NCI-H1092 (cell line): Measurements from ENCODE around the gene GTF3A.
"Not testable (repeated sequence)": the region's sequence is repeated elsewhere in the genome, so short reads cannot be mapped to it uniquely, and the experiment has no call there.

ENCODE experiments used
- DNase-seq: peaks from one replicate; lab custom pipeline; 2025; lab: John Stamatoyannopoulos, UW

GTF3A gene

DNA sequence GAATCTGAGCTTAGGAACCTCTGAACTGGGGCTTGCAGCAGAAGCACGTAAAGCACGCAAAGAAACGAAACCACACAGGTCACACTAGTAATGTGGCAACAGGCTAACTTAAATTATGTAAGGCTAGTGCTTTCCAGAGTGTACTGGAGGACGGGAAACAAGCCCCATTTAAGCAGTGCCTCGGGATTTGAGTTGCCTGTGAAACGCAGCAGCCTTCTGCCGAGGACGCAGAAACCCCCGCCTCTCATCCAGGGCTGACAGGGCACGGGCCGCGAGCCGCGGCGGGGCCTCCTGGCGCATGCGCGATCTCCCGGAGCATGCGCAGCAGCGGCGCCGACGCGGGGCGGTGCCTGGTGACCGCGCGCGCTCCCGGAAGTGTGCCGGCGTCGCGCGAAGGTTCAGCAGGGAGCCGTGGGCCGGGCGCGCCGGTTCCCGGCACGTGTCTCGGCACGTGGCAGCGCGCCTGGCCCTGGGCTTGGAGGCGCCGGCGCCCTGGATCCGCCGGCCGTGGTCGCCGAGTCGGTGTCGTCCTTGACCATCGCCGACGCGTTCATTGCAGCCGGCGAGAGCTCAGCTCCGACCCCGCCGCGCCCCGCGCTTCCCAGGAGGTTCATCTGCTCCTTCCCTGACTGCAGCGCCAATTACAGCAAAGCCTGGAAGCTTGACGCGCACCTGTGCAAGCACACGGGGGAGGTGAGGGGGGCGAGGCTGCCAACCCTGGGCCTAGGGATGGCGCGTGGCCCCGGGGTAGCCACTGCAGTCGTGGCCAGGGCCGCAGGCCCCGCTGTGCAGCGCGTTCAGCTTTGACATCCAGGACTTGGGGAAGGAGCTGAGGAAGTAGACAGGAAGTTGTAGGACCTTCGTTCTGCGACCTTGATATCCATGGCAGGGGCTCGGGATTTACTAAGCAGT lies at the start of gene GTF3A:
GTF3A (plus strand) TSS at position 374 of the 912 bp plus-strand sequence.
- DNase-seq = peak; percentile 84

DNA sequence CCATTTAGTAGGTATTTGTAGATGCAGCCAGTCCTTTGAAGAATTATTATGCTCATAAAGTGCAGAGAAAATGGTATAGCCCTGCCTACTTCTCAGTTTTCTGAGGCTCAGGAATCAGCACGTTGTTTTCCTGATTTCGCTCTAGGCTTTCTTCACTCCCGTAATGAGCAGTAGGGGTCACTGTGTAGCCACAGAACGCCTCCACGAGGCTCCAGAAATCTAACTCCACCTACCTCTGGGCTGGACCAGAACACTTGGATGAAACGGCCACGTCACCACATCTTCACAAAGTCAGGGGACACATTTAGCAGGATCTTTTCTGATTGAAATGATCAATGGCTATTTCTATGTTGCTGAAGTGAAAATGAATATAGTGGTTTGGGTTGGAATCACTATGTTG lies 49.8 kb upstream of the GTF3A start:
- peak; percentile 74 for DNase-seq

- peak; percentile 49 for DNase-seq
Measured at GRCh38 chr13:27375686-27376326, 48.6 kb upstream of the GTF3A start.

- no peak for DNase-seq
Measured at GRCh38 chr13:27379126-27379525, 45.3 kb upstream of the GTF3A start.

GRCh38 chr13:27379694-27380641 lies 44.5 kb upstream of the GTF3A start:
- DNase-seq = peak; percentile 62

GRCh38 chr13:27381601-27382000 lies 42.8 kb upstream of the GTF3A start:
- DNase-seq = no peak

DNA sequence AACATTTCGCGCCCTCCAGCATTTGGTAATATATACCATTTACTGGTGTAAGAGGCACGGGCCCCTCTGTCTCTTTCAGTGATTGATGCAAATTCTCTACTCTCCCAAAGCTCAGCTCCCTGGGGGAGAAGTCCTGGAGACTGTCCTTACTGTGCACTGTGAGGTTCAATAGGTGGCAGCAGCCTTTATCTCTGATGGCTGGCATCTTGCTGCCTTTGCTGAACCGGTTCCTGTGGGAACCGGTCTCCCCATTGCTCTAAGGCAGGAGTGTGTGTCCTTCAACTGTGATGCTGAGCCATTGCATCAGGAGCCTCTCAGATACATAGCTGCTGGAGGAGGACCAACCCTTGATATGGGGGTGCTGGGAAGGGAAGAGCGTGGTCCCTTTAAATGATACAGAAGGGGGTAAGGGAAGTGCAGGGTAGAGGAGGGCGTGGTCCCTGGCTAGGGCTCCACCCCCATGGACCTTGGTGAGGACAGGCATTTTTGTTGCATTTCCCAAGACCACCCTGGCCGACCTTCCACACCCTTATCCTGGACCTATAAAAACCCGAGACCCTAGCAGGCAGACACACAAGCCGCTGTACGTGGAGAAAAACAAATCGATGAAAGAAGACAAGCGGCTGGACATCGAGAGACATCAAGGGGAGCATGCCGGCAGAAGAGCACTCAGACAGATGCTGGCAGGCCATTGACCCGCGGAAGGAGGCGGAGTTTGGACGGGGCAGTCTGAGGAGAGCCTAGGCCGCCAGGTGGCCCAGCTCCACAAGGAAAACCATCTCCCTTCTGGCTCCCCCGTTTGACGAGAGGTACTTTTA lies 41.1 kb upstream of the GTF3A start:
- DNase-seq = no peak

- no peak for DNase-seq
Measured at GRCh38 chr13:27384285-27384684, 40.1 kb upstream of the GTF3A start.

DNA sequence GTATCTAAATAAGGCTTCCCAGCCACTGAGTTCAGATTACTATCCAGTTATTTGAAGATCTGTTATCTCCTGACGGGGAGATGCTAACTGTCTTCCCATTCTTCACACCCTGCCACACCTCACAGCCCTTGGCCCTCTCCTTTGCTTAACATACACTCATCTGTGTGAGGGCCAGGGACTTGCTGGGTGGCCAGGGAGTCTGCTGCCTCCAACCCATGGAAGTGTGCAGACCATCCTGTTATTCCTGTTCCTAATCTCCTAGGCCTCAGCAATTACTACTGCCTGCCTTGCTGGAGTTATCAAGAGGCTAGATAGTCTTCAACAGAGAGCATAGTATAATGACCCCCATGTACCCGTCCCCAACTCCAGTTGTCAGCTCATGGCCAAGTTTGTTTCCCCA lies 36.2 kb upstream of the GTF3A start:
- no peak for DNase-seq

DNA sequence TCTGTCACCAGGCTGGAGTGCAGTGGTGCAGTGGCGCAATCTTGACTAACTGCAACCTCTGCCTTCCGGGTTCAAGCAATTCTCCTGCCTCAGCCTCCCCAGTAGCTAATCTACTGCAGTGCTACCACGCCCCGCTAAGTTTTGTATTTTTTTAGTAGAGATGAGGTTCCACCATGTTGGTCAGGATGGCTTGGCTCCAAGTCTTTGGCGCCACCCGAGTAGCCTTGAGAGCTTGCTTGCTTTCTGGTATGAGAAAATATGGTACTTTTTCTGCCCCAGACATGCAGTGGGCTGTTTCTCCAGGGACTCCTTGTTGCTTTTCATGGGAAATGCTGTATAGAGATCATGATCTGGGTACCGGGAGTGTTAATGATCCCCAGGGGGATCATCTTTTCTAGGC lies 34.5 kb upstream of the GTF3A start:
- DNase-seq = no peak

DNA sequence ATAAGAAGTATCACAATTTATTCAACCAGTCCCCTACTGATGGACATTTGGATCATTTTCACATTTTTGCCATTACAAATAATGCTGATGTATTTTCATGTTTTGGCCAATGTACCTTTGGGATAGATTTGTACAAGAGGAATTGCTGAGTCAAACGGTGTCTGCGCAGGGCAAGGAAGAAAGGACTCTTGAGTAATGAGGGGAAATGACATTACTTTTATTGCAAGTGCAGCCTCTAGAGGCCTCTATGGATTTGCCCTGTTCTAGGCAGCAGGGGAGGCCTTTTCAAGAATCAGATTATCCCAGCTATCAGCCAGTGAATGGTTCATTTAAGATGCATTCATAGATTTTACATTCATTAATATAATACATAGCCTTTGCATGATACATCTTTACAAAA lies 32.9 kb upstream of the GTF3A start:
- DNase-seq = no peak

- no peak for DNase-seq
Measured at GRCh38 chr13:27393101-27393500, 31.3 kb upstream of the GTF3A start.

DNA sequence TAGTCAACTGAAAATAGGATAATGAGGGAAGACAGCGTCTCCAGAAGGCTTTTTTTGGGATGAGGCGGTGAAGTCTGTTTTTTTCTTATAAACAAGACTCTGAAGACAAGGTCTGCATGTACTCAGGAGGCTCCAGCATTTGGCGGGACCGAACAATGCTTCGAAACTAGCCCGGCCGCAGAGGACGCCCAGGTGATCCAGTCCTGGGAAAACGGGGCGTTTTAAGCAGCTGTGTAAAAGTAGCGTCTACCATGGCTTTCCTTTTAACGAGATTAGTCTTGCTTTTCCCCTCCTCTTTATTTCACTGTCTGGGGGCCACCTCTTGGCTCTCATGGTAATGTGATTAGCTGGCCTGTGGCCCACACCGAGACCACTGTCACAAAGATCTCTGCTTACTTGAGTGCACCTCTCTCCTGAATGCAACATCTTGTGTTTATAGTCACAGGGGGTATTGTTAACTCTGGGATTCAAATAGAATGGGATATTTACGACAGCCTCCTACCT lies 29.4 kb upstream of the GTF3A start:
- no peak for DNase-seq

DNA sequence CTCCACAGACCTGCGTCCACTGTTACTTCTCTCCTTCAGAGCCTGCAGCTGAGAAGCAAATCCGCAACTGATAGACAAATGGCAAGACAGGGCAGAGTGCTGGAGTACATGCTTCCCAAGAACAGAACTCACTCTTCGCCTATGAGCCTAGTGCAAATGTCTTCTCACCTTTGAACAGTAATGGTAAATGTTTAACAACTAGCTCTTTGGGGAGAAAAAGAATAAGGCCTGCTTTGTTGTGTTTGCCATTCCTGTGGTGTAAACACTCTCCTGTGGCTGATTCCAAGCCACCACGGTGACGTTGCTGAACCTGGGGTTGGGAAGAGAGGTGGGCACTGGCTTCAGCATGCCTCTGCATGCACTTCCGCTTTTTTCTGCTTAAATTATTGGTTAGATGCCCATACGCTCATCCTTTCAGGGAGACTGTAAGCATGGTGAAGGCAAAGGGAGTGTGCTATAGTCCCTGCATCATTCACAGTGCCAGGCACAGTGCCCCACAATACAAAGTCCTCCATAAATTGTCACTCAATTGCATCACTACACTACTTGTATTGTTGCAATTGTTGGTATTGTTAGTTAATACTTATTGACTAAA lies 28.1 kb upstream of the GTF3A start:
- no peak for DNase-seq

DNA sequence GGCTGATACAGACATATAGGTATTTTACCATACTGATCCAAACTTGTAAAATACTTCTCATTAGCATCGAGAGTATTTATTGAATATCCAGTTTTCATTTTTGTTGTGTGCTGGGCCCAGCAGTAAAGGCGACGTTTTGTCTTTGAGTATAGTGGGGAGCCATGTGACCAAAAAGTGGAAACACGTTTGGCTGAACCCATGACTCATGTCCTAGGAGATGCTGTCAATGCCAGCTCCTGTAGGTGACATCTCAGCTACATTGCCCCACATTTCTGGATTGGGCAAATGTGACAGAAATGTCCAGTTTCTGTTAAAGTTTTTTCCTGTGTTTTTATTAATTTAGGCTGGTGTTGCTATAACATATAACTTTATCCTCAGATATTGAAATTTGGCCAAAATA lies 26.1 kb upstream of the GTF3A start:
- no peak for DNase-seq

DNA sequence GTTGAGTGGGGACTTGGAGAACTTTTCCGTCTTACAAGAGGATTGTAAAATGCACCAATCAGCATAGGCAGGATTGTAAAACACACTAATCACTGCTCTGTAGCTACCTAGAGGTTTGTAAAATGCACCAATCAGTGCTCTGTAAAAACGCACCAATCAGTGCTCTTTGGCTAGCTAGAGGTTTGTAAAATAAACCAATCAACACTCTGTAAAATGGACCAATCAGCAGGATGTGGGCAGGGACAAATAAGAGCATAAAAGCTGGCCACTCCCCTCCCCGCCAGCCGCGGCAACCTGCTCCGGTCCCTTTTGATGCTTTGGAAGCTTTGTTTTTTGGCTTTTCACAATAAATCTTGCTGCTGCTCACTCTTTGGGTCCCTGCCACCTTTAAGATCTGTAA lies 24.0 kb upstream of the GTF3A start:
- DNase-seq = not testable (repeated sequence)

- DNase-seq = no peak
Measured at GRCh38 chr13:27401210-27401609, 23.2 kb upstream of the GTF3A start.

DNA sequence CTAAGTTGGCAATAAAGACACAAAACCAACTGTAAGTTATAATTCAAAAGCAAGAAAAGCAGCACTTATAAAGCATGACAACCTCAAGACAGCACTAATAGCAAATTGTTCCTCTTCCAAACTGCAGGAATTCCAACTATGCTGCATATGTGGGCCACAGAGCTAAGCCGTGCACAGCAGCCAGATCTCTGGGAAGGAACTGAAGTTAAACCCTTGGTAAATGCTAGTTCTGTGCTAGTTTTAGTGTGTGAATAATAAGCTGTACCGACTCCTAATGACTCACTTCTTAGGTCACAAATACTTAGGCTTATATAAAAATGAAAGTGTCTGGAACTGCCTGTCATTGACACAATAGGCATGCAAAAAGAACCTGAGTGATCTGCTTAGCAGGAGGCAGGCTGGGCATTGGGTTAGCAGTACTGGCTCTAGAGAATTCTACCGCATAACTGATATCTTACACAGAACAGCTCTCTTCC lies 21.2 kb upstream of the GTF3A start:
- DNase-seq = no peak

DNA sequence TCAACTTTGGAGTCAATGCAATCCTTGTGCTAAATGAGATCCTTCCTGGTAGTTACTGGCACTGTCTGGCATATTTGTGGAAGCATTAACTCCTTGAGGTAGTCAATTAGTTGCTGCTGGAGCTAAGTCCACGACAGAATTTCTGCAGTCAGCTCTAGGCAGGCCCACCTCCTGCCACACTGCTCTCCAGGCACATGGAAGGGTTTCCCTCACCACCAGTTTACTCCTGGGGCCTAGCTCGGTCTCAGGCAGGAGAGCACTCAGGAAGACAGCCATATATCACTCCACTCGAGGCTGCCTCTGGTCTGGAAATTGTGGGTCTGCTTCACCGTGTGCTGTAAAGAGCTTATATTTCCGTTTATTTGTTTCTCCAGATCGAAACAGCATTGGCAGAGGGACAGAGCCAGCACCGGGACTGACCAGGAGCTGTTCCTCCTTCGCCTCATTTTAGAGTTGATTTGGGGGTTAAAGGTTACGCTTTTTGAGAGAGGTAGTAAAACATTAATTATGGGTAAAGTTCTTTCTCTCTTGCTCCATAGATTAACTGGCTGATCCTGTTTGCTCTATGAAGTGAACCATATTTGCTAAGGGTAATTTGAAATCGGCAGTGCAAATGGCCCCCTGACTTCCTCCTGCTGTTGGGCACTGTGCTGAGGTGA lies 20.6 kb upstream of the GTF3A start:
- DNase-seq = no peak

DNA sequence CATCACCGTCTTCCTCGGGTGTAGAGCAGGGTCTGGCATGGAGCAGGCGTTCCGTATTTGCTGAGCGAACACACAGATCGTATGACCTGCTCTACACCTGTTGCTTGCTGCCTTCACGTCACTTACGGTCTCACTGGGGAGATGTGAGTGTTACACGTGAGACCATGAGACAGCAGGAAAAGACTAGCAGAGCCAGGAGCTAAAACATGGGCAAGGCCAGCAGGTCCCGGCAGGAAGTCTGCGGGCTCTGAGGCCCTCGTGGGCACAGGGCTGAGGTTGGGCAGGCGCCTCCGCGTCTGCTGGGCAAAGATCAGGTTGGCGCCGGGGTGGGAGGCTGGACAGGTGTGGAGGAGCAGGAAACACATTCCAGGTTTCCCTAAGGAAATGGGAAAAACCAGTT lies 19.7 kb upstream of the GTF3A start:
- DNase-seq = no peak
